GM21737 (cell line): ENCODE data around the gene PDLIM4.

ENCODE experiments used
- ATAC-seq: cut with Tn5 transposase; IDR thresholded peaks from one replicate; pipeline ENCODE4 v1.9.1; 2021; ENCODE audit warnings: mild to moderate bottlenecking, moderate library complexity; ENCODE audit not compliant: unreplicated experiment

The PDLIM4 gene

GRCh38 chr5:132251220-132251725 lies 6.2 kb upstream of the PDLIM4 start:
- ATAC-seq = no peak

- no peak for ATAC-seq
Observed at GRCh38 chr5:132253008-132253441, 4.5 kb upstream of the PDLIM4 start.

- no peak for ATAC-seq
Observed at GRCh38 chr5:132253452-132254320, 3.8 kb upstream of the PDLIM4 start.

GRCh38 chr5:132254321-132254977 lies 3.0 kb upstream of the PDLIM4 start:
- ATAC-seq = no peak

GRCh38 chr5:132256086-132256782 lies 1.3 kb upstream of the PDLIM4 start:
- ATAC-seq = no peak

- no peak for ATAC-seq
Observed at GRCh38 chr5:132256783-132257130, 739 bp upstream of the PDLIM4 start.

GRCh38 chr5:132258102-132259068 lies 889 bp downstream of the PDLIM4 start:
- ATAC-seq = no peak

GRCh38 chr5:132259069-132259851 lies 1.8 kb downstream of the PDLIM4 start:
- no peak for ATAC-seq

- ATAC-seq = no peak
Observed at GRCh38 chr5:132260051-132260450, 2.6 kb downstream of the PDLIM4 start.

GRCh38 chr5:132260714-132261551 lies 3.4 kb downstream of the PDLIM4 start:
- no peak for ATAC-seq

- no peak for ATAC-seq
Observed at GRCh38 chr5:132261881-132262845, 4.7 kb downstream of the PDLIM4 start.

GRCh38 chr5:132262882-132263547 lies 5.5 kb downstream of the PDLIM4 start:
- no peak for ATAC-seq

GRCh38 chr5:132263548-132264261 lies 6.2 kb downstream of the PDLIM4 start:
- ATAC-seq = no peak

- no peak for ATAC-seq
Observed at GRCh38 chr5:132264546-132265335, 7.2 kb downstream of the PDLIM4 start.

- no peak for ATAC-seq
Observed at GRCh38 chr5:132265336-132266030, 8.0 kb downstream of the PDLIM4 start.
